SK-N-SH (cell line): ENCODE data around the gene LCA5. TPM values are rescaled to one million over a fixed set of nuclear protein-coding genes. Genes with fewer than 3 reads are reported as not detected.

Source experiments
- CTCF ChIA-PET: fragments of 300-600, 350-600 bp; formaldehyde crosslinking; extraction: SDS; loops from one replicate; lab custom pipeline; 2021; lab: Yijun Ruan, JAX
- POLR2A ChIA-PET: fragments of 350-600 bp; sonication (Branson Sonifier 250); formaldehyde crosslinking; extraction: SDS; loops from one replicate; lab custom pipeline; 2020; ENCODE audit warnings: antibody characterized with exemption, inconsistent platforms; lab: Yijun Ruan, JAX
- DNase-seq: peaks from one replicate; pipeline ENCODE4 v3.0.0; 2012
- H2AFZ ChIP-seq: fragments of 200-600 bp; sonication (generic); 2 replicates; pipeline ENCODE4 v1.8.1; 2016; ENCODE audit warnings: antibody characterized with exemption, mild to moderate bottlenecking, low read depth
- H3F3A ChIP-seq: fragments of 200-600 bp; sonication (generic); replicated peaks from 2 replicates; pipeline ENCODE3; 2016; ENCODE audit warnings: antibody characterized with exemption, mild to moderate bottlenecking; ENCODE audit not compliant: insufficient read depth
- H3K27ac ChIP-seq, 2 experiments: fragments of 200-500 bp in 1 of 2; fragments of 200-600 bp in 1 of 2; sonication (Bioruptor generic) in 1 of 2; sonication (generic), shearing (Covaris generic) in 1 of 2; 2 replicates each; pipeline versions ENCODE4 v1.5.1 to v1.6.1; 2014 to 2016; ENCODE audit warnings: low read depth in 2 of 2, inconsistent platforms in 1 of 2, low read length in 1 of 2, mild to moderate bottlenecking in 1 of 2, mixed read lengths in 1 of 2
- H3K27me3 ChIP-seq: fragments of 200-600 bp; sonication (generic), shearing (Covaris generic); 2 replicates; pipeline ENCODE4 v1.6.1; 2016; ENCODE audit warnings: mixed run types; ENCODE audit not compliant: insufficient read depth
- H3K36me3 ChIP-seq, 2 experiments: fragments of 200-500 bp in 1 of 2; fragments of 200-600 bp in 1 of 2; sonication (Bioruptor generic) in 1 of 2; sonication (generic) in 1 of 2; replicated peaks in 1 of 2; 2 replicates each; pipeline versions ENCODE3 to v1.5.1; 2014 to 2016; ENCODE audit warnings: low read length in 1 of 2, mild to moderate bottlenecking in 1 of 2; ENCODE audit not compliant: insufficient read depth in 2 of 2, control insufficient read depth in 1 of 2
- H3K4me1 ChIP-seq, 2 experiments: fragments of 200-500 bp in 1 of 2; fragments of 200-600 bp in 1 of 2; sonication (Bioruptor generic) in 1 of 2; sonication (generic), shearing (Covaris generic) in 1 of 2; 2 replicates each; pipeline versions ENCODE4 v1.5.1 to v1.6.1; 2014 to 2016; ENCODE audit warnings: low read depth in 1 of 2, low read length in 1 of 2, mixed run types in 1 of 2; ENCODE audit not compliant: insufficient read depth in 2 of 2, control insufficient read depth in 1 of 2
- H3K4me2 ChIP-seq: fragments of 200-600 bp; sonication (generic), shearing (Covaris generic); 2 replicates; pipeline ENCODE4 v1.6.1; 2017; ENCODE audit warnings: mixed run types
- H3K4me3 ChIP-seq, 2 experiments: fragments of 200-500 bp in 1 of 2; fragments of 200-600 bp in 1 of 2; sonication (Bioruptor generic) in 1 of 2; sonication (generic), shearing (Covaris generic) in 1 of 2; 2 replicates each; pipeline versions ENCODE4 v1.5.1 to v1.8.1; 2014 to 2016; ENCODE audit warnings: low read depth in 2 of 2, inconsistent platforms in 1 of 2, low read length in 1 of 2, mild to moderate bottlenecking in 1 of 2, mixed read lengths in 1 of 2, moderate library complexity in 1 of 2
- H3K79me2 ChIP-seq: fragments of 200-600 bp; sonication (generic); 2 replicates; pipeline ENCODE4 v1.8.1; 2017; ENCODE audit warnings: mild to moderate bottlenecking; ENCODE audit not compliant: insufficient read depth
- H3K9ac ChIP-seq: fragments of 200-600 bp; sonication (generic); 2 replicates; pipeline ENCODE4 v1.6.1; 2017; ENCODE audit warnings: mixed run types
- H3K9me2 ChIP-seq: fragments of 200-600 bp; sonication (generic); 2 replicates; pipeline ENCODE4 v1.6.1; 2017; ENCODE audit warnings: mixed run types
- H3K9me3 ChIP-seq: fragments of 200-600 bp; sonication (generic); 2 replicates; pipeline ENCODE4 v1.6.1; 2017; ENCODE audit warnings: mixed run types, mild to moderate bottlenecking, moderate library complexity
- H4K20me1 ChIP-seq: fragments of 200-600 bp; sonication (generic); 2 replicates; pipeline ENCODE4 v1.6.1; 2017; ENCODE audit warnings: mild to moderate bottlenecking, mixed run types; ENCODE audit not compliant: insufficient read depth
- ELF1 ChIP-seq: IDR thresholded peaks from 2 replicates; pipeline ENCODE4 v1.4.0; 2012
- FOXM1 ChIP-seq: IDR thresholded peaks from 2 replicates; pipeline ENCODE4 v1.4.0; 2012; ENCODE audit warnings: low read depth, mild to moderate bottlenecking
- GABPA ChIP-seq: IDR thresholded peaks from 2 replicates; pipeline ENCODE4 v1.4.0; 2012; ENCODE audit warnings: low read depth, mild to moderate bottlenecking
- JUND ChIP-seq: IDR thresholded peaks from 2 replicates; pipeline ENCODE4 v1.4.0; 2012
- NFIC ChIP-seq: IDR thresholded peaks from 2 replicates; pipeline ENCODE4 v1.4.0; 2012; ENCODE audit warnings: borderline replicate concordance
- RCOR1 ChIP-seq: fragments of 150-350 bp; IDR thresholded peaks from 2 replicates; pipeline ENCODE4 v1.6.1; 2017; ENCODE audit warnings: antibody characterized with exemption, low read length
- RFX5 ChIP-seq: IDR thresholded peaks from 2 replicates; pipeline ENCODE4 v1.6.1; 2012; ENCODE audit warnings: mild to moderate bottlenecking, improper control_type of control experiment, low read length
- SIN3A ChIP-seq: IDR thresholded peaks from 2 replicates; pipeline ENCODE4 v1.6.1; 2012; ENCODE audit warnings: low read depth, mild to moderate bottlenecking, low read length, moderate library complexity, borderline replicate concordance
- SMC3 ChIP-seq: IDR thresholded peaks from 2 replicates; pipeline ENCODE4 v1.6.1; 2012; ENCODE audit warnings: low read depth, low read length, improper control_type of control experiment
- TEAD4 ChIP-seq: IDR thresholded peaks from 2 replicates; pipeline ENCODE4 v1.4.0; 2012; ENCODE audit warnings: mild to moderate bottlenecking, borderline replicate concordance; ENCODE audit not compliant: insufficient read depth
- WGBS: methylation state at CpG from one replicate; pipeline ENCODE4 v1.1.6; 2017; ENCODE audit warnings: low lambda C conversion rate; 5-methylcytosine and 5-hydroxymethylcytosine counted together
- polyA plus RNA-seq, 3 experiments: library from polyadenylated mRNA; depleted of rRNA; stranded (reverse); fragments of >200 nt; gene quantifications; 2 replicates each; pipeline ENCODE4 v1.2.3, GENCODE V29; 2012
- TF ChIP-seq, protein P1 (sequence below): fragments of 200-600 bp; sonication (generic); IDR thresholded peaks from 2 replicates; pipeline ENCODE4 v1.6.1; 2017; ENCODE audit warnings: antibody characterized with exemption, mild to moderate bottlenecking, moderate library complexity
- TF ChIP-seq, protein P2 (sequence below): IDR thresholded peaks from 2 replicates; pipeline ENCODE4; 2012
- TF ChIP-seq, protein P3 (sequence below): IDR thresholded peaks from 2 replicates; pipeline ENCODE4 v1.4.0; 2012; ENCODE audit warnings: low read depth, borderline replicate concordance
- TF ChIP-seq, protein P4 (sequence below): IDR thresholded peaks from 2 replicates; pipeline ENCODE4 v1.6.1; 2012; ENCODE audit warnings: mild to moderate bottlenecking, low read depth, low read length, moderate library complexity

LCA5 gene
- polyA plus RNA-seq, 1 of the 3 experiments (the other 2 are of a cell fraction) = 0.61 TPM

DNA sequence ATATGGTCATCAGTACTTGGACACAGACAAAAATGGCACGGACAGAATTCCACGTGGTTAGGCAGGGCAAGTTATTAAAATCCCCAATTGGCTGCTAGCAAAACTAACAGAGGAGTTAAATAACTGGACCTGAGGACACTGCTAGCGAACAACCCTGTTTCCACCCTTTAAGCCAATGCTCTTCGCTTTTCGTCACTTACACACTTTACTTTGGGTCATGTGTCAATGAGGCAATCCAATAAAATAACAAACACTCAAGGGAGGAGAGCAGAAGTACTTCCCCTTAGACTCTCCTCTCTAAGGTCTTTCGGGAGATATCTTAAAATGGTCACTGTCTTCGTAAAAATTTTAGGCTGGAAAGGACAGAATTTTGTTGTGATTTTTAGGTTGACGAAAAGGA is 68.6 kb downstream of the LCA5 start:
- DNase-seq = no peak
- POLR2A ChIA-PET = no interaction called here
- H3K79me2 ChIP-seq = no peaks in the 10 kb centered on the region
- no peaks in the 10 kb centered on the region for H3K27me3 ChIP-seq
- H3K4me1 ChIP-seq = peaks cover 0 to 14% of the 10 kb centered on the region in 2 experiments
- CTCF ChIA-PET = interaction anchor here (1.0 to 2.7 kb wide), 5 partner anchors 16 to 401 kb away, joined by 3 to 10 read pairs (median 3); no protein-coding TSS in a partner anchor
- TF ChIP-seq, protein P1, sequence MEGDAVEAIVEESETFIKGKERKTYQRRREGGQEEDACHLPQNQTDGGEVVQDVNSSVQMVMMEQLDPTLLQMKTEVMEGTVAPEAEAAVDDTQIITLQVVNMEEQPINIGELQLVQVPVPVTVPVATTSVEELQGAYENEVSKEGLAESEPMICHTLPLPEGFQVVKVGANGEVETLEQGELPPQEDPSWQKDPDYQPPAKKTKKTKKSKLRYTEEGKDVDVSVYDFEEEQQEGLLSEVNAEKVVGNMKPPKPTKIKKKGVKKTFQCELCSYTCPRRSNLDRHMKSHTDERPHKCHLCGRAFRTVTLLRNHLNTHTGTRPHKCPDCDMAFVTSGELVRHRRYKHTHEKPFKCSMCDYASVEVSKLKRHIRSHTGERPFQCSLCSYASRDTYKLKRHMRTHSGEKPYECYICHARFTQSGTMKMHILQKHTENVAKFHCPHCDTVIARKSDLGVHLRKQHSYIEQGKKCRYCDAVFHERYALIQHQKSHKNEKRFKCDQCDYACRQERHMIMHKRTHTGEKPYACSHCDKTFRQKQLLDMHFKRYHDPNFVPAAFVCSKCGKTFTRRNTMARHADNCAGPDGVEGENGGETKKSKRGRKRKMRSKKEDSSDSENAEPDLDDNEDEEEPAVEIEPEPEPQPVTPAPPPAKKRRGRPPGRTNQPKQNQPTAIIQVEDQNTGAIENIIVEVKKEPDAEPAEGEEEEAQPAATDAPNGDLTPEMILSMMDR = no peak
- TF ChIP-seq RFX5 = no peak
- TF ChIP-seq FOXM1 = no peak
- TF ChIP-seq, protein P2, sequence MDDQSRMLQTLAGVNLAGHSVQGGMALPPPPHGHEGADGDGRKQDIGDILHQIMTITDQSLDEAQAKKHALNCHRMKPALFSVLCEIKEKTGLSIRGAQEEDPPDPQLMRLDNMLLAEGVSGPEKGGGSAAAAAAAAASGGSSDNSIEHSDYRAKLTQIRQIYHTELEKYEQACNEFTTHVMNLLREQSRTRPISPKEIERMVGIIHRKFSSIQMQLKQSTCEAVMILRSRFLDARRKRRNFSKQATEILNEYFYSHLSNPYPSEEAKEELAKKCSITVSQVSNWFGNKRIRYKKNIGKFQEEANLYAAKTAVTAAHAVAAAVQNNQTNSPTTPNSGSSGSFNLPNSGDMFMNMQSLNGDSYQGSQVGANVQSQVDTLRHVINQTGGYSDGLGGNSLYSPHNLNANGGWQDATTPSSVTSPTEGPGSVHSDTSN = no peak
- TF ChIP-seq, protein P3, sequence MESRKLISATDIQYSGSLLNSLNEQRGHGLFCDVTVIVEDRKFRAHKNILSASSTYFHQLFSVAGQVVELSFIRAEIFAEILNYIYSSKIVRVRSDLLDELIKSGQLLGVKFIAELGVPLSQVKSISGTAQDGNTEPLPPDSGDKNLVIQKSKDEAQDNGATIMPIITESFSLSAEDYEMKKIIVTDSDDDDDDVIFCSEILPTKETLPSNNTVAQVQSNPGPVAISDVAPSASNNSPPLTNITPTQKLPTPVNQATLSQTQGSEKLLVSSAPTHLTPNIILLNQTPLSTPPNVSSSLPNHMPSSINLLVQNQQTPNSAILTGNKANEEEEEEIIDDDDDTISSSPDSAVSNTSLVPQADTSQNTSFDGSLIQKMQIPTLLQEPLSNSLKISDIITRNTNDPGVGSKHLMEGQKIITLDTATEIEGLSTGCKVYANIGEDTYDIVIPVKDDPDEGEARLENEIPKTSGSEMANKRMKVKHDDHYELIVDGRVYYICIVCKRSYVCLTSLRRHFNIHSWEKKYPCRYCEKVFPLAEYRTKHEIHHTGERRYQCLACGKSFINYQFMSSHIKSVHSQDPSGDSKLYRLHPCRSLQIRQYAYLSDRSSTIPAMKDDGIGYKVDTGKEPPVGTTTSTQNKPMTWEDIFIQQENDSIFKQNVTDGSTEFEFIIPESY = no peak
- no peak for TF ChIP-seq SIN3A
- TF ChIP-seq, protein P4, sequence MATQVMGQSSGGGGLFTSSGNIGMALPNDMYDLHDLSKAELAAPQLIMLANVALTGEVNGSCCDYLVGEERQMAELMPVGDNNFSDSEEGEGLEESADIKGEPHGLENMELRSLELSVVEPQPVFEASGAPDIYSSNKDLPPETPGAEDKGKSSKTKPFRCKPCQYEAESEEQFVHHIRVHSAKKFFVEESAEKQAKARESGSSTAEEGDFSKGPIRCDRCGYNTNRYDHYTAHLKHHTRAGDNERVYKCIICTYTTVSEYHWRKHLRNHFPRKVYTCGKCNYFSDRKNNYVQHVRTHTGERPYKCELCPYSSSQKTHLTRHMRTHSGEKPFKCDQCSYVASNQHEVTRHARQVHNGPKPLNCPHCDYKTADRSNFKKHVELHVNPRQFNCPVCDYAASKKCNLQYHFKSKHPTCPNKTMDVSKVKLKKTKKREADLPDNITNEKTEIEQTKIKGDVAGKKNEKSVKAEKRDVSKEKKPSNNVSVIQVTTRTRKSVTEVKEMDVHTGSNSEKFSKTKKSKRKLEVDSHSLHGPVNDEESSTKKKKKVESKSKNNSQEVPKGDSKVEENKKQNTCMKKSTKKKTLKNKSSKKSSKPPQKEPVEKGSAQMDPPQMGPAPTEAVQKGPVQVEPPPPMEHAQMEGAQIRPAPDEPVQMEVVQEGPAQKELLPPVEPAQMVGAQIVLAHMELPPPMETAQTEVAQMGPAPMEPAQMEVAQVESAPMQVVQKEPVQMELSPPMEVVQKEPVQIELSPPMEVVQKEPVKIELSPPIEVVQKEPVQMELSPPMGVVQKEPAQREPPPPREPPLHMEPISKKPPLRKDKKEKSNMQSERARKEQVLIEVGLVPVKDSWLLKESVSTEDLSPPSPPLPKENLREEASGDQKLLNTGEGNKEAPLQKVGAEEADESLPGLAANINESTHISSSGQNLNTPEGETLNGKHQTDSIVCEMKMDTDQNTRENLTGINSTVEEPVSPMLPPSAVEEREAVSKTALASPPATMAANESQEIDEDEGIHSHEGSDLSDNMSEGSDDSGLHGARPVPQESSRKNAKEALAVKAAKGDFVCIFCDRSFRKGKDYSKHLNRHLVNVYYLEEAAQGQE = no peak
- no peak for TF ChIP-seq RCOR1
- no peak for TF ChIP-seq TEAD4
- TF ChIP-seq JUND = no peak
- TF ChIP-seq GABPA = no peak
- no peak for TF ChIP-seq NFIC
- no peak for TF ChIP-seq SMC3
- no peak for TF ChIP-seq ELF1
- TF ChIP-seq, all 33 proteins: peak for 0
- H3K4me3 ChIP-seq = no peak overlapping the region
- no peak overlapping the region for H3K4me2 ChIP-seq
- no peaks in the 10 kb centered on the region for H4K20me1 ChIP-seq
- no peak overlapping the region for H3K27ac ChIP-seq
- no peak overlapping the region for H2AFZ ChIP-seq
- 78% methylated on average over 8 of the region's 8 CpGs for WGBS
- no peaks in the 10 kb centered on the region for H3F3A ChIP-seq
- no peaks in the 10 kb centered on the region for H3K9me2 ChIP-seq
- no peak overlapping the region for H3K9ac ChIP-seq
- H3K36me3 ChIP-seq = no peaks in the 10 kb centered on the region
- H3K9me3 ChIP-seq = no peaks in the 10 kb centered on the region
